Brain microvascular endothelial cell (primary cell): Measurements from ENCODE around the gene ACKR3.

Experiments
- DNase-seq: peaks from one replicate; pipeline ENCODE4 v3.0.0-alpha.2; 2020
- H3K27ac ChIP-seq: fragments of 250-450 bp; sonication (Bioruptor Pico); 2 replicates; pipeline ENCODE4 v1.5.1; 2020; ENCODE audit warnings: mild to moderate bottlenecking, moderate library complexity
- H3K27me3 ChIP-seq: fragments of 250-450 bp; sonication (Bioruptor Pico); replicated peaks from 2 replicates; pipeline ENCODE4 v1.5.1; 2020; ENCODE audit warnings: mild to moderate bottlenecking
- H3K36me3 ChIP-seq: fragments of 250-450 bp; sonication (Bioruptor Pico); replicated peaks from 2 replicates; pipeline ENCODE4 v1.5.1; 2020; ENCODE audit warnings: mild to moderate bottlenecking
- H3K4me3 ChIP-seq: 2 replicates; pipeline ENCODE4 v1.5.1; 2011; ENCODE audit warnings: low read depth, mild to moderate bottlenecking, control low read depth, low read length, moderate library complexity
- in situ Hi-C: cut with HindIII; loops from 2 replicates; pipeline ENCODE4 v1.10.0; 2017; ENCODE audit warnings: low sequenced_read_pairs, low pct_ligation_motif_present
- TF ChIP-seq, protein P1 (sequence below): IDR thresholded peaks from 2 replicates; pipeline ENCODE4 v1.5.1; 2011; ENCODE audit warnings: low read depth, mild to moderate bottlenecking, moderate library complexity, low read length, control low read depth, inconsistent platforms; ENCODE audit errors: missing control alignments

ACKR3 gene

DNA sequence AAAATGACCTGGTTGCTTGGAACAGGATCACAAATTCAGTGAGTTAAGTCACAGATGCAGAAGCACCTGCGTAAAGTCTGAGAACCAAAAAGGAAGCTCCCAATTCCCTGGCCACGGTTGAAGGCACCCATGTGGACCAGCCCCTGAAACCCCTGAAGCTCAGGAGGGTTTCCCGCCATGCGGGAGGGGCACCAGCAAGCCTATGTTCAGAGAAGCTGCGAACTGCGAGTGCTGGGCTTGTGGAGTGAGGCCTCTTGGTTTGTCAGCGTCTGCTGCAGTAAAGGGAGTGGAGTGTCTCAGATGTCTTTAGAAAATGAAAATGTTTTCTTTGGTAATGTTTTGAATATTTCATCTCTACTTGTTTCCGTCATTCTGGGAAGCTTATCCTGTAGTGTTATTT, 16.1 kb upstream of the ACKR3 start:
- no peak for DNase-seq
- TF ChIP-seq, protein P1, sequence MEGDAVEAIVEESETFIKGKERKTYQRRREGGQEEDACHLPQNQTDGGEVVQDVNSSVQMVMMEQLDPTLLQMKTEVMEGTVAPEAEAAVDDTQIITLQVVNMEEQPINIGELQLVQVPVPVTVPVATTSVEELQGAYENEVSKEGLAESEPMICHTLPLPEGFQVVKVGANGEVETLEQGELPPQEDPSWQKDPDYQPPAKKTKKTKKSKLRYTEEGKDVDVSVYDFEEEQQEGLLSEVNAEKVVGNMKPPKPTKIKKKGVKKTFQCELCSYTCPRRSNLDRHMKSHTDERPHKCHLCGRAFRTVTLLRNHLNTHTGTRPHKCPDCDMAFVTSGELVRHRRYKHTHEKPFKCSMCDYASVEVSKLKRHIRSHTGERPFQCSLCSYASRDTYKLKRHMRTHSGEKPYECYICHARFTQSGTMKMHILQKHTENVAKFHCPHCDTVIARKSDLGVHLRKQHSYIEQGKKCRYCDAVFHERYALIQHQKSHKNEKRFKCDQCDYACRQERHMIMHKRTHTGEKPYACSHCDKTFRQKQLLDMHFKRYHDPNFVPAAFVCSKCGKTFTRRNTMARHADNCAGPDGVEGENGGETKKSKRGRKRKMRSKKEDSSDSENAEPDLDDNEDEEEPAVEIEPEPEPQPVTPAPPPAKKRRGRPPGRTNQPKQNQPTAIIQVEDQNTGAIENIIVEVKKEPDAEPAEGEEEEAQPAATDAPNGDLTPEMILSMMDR, result no peak
- Histone ChIP-seq H3K27ac (no peak overlapping the region), H3K4me3 (no peak overlapping the region), H3K36me3 (no peaks in the 10 kb centered on the region), H3K27me3 (no peaks in the 10 kb centered on the region)
- in situ Hi-C loops, result no loop called here

DNA sequence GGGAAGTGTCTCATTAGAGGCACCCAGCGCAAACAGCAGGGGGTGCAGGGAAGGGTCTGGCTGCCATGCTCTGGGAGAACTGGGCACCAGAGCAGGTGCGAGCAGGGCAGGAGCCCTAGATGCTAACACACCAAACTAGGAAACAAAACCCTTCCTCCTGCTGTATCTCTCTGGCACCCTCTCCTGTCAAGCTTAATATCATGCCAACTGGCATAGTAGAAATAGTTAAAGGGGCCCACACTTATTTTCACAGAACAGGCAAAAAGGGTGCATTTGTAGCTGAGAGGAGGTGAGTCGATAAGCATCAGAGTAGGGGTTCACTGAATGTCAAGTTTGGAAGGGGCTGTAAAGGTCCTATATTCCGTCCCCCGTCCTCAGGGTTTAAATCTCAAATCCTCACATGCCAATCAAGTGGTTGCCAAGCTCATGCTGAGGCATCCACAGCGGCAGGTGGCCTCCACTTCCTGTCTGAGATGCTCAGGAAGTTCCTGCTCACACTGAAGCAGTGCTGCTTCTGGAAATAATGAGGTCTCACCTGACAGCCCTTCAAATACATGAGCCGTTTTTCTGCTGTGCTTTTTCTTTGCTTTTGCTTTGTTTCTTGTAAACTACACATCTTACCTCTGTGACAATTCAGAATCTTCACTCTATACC, 14.9 kb upstream of the ACKR3 start:
- Histone ChIP-seq H3K4me3 (no peak overlapping the region), H3K36me3 (no peaks in the 10 kb centered on the region), H3K27me3 (no peaks in the 10 kb centered on the region), H3K27ac (no peak overlapping the region)
- TF ChIP-seq, protein P1, result no peak
- in situ Hi-C loops, result no loop called here
- DNase-seq, result no peak

DNA sequence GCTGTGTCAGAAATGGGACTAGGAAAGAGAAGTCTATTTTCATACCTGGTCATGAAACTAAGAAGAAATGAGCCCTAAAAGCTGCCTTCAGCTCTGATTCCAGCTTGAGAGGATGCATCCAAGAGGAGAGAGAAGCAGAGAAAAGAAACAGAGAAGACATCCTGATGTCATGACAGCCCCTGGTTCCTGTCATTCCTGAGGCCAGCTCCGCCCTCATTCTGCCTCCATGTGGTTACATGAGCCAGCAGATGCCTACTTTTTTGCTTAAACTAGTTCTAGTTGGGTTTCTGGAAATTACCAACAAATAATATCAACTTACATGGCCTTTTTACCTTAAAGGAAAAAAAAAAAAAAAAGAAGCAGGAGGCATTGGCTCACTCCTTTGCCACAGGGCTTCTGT, 14.1 kb upstream of the ACKR3 start:
- Histone ChIP-seq H3K4me3 (no peak overlapping the region), H3K27me3 (no peaks in the 10 kb centered on the region), H3K27ac (no peak overlapping the region), H3K36me3 (no peaks in the 10 kb centered on the region)
- no peak for DNase-seq
- in situ Hi-C loops, result no loop called here
- TF ChIP-seq, protein P1, result no peak

DNA sequence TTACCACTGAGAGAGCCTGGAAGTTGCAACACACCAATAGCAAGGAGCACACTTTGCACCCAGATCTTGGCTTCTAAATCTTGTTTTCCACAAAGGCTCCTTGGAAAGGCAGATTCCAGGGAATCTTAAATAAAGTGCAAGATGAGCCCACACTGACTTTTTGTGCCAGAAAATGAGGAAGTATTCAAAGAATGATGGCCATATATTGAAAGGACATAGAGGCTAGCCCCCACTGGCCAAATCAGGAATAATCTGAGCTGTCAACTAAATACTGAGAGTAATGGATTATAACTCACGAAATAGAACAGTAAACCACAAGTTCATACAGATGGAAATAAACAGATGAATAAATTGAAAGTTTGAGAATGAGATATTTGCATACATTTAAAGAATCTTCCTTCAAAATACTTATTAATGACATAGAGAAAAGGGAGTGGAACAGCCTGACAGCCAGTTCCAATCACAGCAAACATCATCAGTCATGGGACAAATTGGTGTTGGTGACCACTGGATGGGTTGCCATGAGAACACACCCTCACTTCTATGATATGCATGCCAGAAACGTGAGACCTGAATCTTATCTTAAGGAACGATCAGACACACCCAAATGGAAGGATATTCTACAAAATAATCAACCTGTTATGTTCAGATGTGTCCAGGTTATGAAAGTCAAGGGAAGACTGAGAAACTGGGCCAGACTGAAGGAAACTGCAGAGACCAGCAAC, 12.2 kb upstream of the ACKR3 start:
- no peaks in the 10 kb centered on the region for H3K27me3 ChIP-seq
- TF ChIP-seq, protein P1, result no peak
- H3K36me3 ChIP-seq, result no peaks in the 10 kb centered on the region
- no peak overlapping the region for H3K4me3 ChIP-seq
- DNase-seq, result no peak
- no peak overlapping the region for H3K27ac ChIP-seq
- in situ Hi-C loops, result no loop called here

DNA sequence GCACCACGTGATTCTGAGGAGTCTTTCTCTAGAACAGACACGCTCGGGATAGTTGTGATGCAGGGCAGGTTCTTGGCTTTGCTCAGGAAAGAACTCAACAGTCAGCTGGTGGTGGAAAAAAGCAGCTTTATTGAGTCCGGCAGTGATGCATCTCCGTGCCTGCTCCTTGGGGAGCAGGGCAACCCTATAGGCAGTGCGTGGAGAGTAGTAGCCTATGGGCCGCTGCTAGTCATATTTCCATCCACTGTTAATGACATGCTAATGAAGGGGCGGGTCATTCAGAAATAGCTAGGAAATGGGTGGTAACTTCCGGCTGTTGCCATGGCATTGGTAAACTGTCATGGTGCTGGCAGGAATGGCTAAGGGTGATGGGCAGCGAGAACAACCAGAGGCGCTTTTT, 11.6 kb upstream of the ACKR3 start:
- no peak for DNase-seq
- TF ChIP-seq, protein P1, result no peak
- Histone ChIP-seq H3K27me3 (no peaks in the 10 kb centered on the region), H3K4me3 (no peak overlapping the region), H3K27ac (no peak overlapping the region), H3K36me3 (no peaks in the 10 kb centered on the region)
- in situ Hi-C loops, result no loop called here
